OCI-LY7 (cell line): Measurements from ENCODE around the gene UBE2J2. TPM values are rescaled to one million over a fixed set of nuclear protein-coding genes. Genes with fewer than 3 reads are reported as not detected.

Source experiments
- BruUV-seq: library from RNA; stranded (reverse); fragments of 400-500 nt; replicated peaks from 2 replicates; lab custom pipeline; 2021; lab: Mats Ljungman, UMichigan
- CTCF ChIA-PET: fragments of 300-600 bp; sonication (Branson Sonifier 250); formaldehyde crosslinking; loops from one replicate; lab custom pipeline; 2022; ENCODE audit warnings: antibody characterized with exemption; ENCODE audit not compliant: unreplicated experiment; lab: Charles Lee
- POLR2A ChIA-PET: fragments of 300-600 bp; sonication (Branson Sonifier 250); formaldehyde crosslinking; loops from one replicate; lab custom pipeline; 2022; ENCODE audit warnings: antibody characterized with exemption; lab: Charles Lee
- DNase-seq: peaks from one replicate; pipeline ENCODE4 v3.0.0-alpha.2; 2015; ENCODE audit warnings: low spot score
- H2AFZ ChIP-seq: fragments of 200-600 bp; sonication (generic), shearing (Covaris generic); 2 replicates; pipeline ENCODE4 v1.6.1; 2014; ENCODE audit warnings: mild to moderate bottlenecking, antibody characterized with exemption, low read length, moderate library complexity
- H3K27ac ChIP-seq: fragments of 200-600 bp; sonication (generic); 2 replicates; pipeline ENCODE4 v1.5.1; 2014; ENCODE audit warnings: mixed run types, low read depth, mild to moderate bottlenecking, moderate library complexity, low read length, inconsistent platforms; ENCODE audit not compliant: poor library complexity, severe bottlenecking
- H3K36me3 ChIP-seq: fragments of 200-600 bp; sonication (generic); 2 replicates; pipeline ENCODE4 v1.6.1; 2014; ENCODE audit warnings: mild to moderate bottlenecking, antibody characterized with exemption, low read length, moderate library complexity, mixed read lengths; ENCODE audit not compliant: insufficient read depth
- H3K4me1 ChIP-seq: fragments of 200-600 bp; sonication (generic); 2 replicates; pipeline ENCODE4 v1.5.1; 2014; ENCODE audit warnings: mild to moderate bottlenecking, low read length; ENCODE audit not compliant: insufficient read depth, poor library complexity, severe bottlenecking
- H3K4me2 ChIP-seq: fragments of 200-600 bp; sonication (generic); 2 replicates; pipeline ENCODE4 v1.6.1; 2014; ENCODE audit warnings: mild to moderate bottlenecking, low read length
- H3K4me3 ChIP-seq: fragments of 200-600 bp; sonication (generic); 2 replicates; pipeline ENCODE4 v1.5.1; 2014; ENCODE audit warnings: mild to moderate bottlenecking, low read depth, low read length; ENCODE audit not compliant: poor library complexity, severe bottlenecking
- H3K79me2 ChIP-seq: fragments of 200-600 bp; sonication (generic); 2 replicates; pipeline ENCODE4 v1.6.1; 2016; ENCODE audit warnings: low read depth, mild to moderate bottlenecking, low read length, moderate library complexity, mixed read lengths; ENCODE audit not compliant: insufficient read depth
- H3K9me2 ChIP-seq: fragments of 200-600 bp; sonication (generic); 2 replicates; pipeline ENCODE4 v1.6.1; 2016; ENCODE audit warnings: mild to moderate bottlenecking, low read length, mixed read lengths; ENCODE audit not compliant: insufficient read depth
- H3K9me3 ChIP-seq: fragments of 200-600 bp; sonication (generic); 2 replicates; pipeline ENCODE4 v1.6.1; 2014; ENCODE audit warnings: mild to moderate bottlenecking, mixed run types, low read length, mixed read lengths
- H4K20me1 ChIP-seq: fragments of 200-600 bp; sonication (generic); 2 replicates; pipeline ENCODE4 v1.6.1; 2014; ENCODE audit warnings: mild to moderate bottlenecking, antibody characterized with exemption, low read length, moderate library complexity, mixed read lengths; ENCODE audit not compliant: insufficient read depth
- EZH2phosphoT487 ChIP-seq: fragments of 200-600 bp; sonication (generic); IDR thresholded peaks from 2 replicates; pipeline ENCODE4 v1.6.1; 2018; ENCODE audit warnings: low read depth, borderline replicate concordance, mild to moderate bottlenecking, mixed run types, antibody characterized with exemption, low read length, moderate library complexity, mixed read lengths
- intact Hi-C: fragments of 100-400 bp; cut with micrococcal nuclease; formaldehyde crosslinking; loops from one replicate; pipeline ENCODE4 v1.10.0; 2022; ENCODE audit not compliant: unreplicated experiment
- total RNA-seq, 2 experiments: library from RNA; depleted of rRNA in 1 of 2; stranded (reverse); fragments of >200 nt in 1 of 2; shearing (Covaris generic) in 1 of 2; gene quantifications; 2 replicates each; pipeline ENCODE4 v1.2.3, GENCODE V29; 2014 to 2022
- TF ChIP-seq, protein P1 (sequence below): fragments of 200-600 bp; sonication (generic); conservative IDR thresholded peaks from 2 replicates; pipeline ENCODE4 v1.5.1; 2014; ENCODE audit warnings: mild to moderate bottlenecking, antibody characterized with exemption, low read length, moderate library complexity, mixed read lengths

UBE2J2 gene
- total RNA-seq, 2 experiments from 2014 or later, result 69.2 to 88.7 TPM

DNA sequence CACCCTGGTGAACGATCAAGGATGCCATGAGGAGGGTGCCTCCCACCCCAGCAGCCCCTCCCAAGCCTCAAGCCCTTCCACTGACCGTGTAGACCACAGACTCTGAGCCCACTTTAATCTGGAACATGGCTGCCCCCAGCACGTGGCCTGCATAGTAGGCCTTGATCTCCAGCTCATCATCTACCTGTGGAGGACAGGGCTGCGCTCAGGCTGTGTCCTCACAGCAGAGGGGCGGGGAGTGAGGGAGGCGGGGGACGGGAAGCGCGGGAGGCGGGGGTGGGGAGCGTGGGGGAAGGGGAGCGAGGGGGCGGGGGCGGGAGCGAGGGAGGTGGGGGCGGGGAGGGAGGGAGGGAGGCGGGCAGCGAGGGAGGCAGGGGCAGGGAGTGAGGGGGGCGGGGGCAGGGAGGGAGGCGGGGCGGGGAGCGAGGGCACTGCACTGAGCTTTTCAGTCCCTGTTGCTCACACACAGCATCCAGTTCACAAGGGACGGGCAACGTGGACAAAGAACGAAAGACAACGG, 41.8 kb upstream of the UBE2J2 start:
- Histone ChIP-seq H3K9me3 (no peaks in the 10 kb centered on the region), H3K9me2 (no peaks in the 10 kb centered on the region), H3K4me3 (no peak overlapping the region), H4K20me1 (no peaks in the 10 kb centered on the region; the same call in 1 of the 2 replicates), H3K79me2 (peaks cover 3% of the 10 kb centered on the region; the same call in 1 of the 2 replicates), H3K4me1 (no peaks in the 10 kb centered on the region), H2AFZ (no peak overlapping the region), H3K36me3 (peaks cover 92% of the 10 kb centered on the region), H3K4me2 (no peak overlapping the region), H3K27ac (no peak overlapping the region)
- POLR2A ChIA-PET, result no interaction called here
- intact Hi-C loops, result no loop called here
- BruUV-seq, result no TSS peak
- CTCF ChIA-PET, result no interaction called here
- DNase-seq, result no peak
- no peak for TF ChIP-seq EZH2phosphoT487
- TF ChIP-seq, protein P1, sequence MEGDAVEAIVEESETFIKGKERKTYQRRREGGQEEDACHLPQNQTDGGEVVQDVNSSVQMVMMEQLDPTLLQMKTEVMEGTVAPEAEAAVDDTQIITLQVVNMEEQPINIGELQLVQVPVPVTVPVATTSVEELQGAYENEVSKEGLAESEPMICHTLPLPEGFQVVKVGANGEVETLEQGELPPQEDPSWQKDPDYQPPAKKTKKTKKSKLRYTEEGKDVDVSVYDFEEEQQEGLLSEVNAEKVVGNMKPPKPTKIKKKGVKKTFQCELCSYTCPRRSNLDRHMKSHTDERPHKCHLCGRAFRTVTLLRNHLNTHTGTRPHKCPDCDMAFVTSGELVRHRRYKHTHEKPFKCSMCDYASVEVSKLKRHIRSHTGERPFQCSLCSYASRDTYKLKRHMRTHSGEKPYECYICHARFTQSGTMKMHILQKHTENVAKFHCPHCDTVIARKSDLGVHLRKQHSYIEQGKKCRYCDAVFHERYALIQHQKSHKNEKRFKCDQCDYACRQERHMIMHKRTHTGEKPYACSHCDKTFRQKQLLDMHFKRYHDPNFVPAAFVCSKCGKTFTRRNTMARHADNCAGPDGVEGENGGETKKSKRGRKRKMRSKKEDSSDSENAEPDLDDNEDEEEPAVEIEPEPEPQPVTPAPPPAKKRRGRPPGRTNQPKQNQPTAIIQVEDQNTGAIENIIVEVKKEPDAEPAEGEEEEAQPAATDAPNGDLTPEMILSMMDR, result no peak

DNA sequence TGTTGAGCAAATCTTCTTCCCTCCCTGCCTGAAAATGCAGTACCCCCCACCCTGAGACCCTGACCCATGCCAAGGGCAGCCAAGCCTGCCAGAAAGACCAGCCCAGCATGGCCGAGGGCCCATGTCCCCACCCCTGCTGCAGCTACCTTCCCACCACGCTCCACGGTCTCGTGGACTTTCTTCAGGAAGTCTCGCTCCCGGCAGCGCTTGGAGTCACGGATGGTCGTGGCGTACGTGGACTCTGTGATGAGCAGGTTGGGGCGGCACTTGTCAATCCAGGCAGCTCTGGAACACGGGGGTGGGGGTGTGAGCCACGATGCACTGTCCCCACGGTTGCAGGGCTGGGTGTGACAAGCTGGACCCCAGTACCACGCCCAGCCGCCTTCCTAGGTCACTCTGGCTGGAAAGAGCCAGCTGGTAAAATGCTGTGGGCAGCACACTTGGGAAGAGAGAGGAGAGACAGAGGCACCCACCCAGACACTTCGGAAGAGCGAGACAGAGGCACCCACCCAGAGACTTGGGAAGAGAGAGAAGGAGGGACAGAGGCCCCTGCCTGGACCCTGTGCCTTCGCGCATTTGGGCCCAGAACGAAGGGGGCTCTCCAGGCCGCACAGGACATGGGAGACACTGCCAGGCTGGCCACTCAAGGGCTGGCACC, 41.2 kb upstream of the UBE2J2 start:
- intact Hi-C loops, result no loop called here
- H3K36me3 ChIP-seq, result peaks cover 92% of the 10 kb centered on the region
- H3K9me2 ChIP-seq, result no peaks in the 10 kb centered on the region
- no peak overlapping the region for H3K4me3 ChIP-seq
- H2AFZ ChIP-seq, result no peak overlapping the region
- peaks cover 4% of the 10 kb centered on the region; the same call in 1 of the 2 replicates for H4K20me1 ChIP-seq
- no peak for DNase-seq
- H3K79me2 ChIP-seq, result no peaks in the 10 kb centered on the region
- H3K27ac ChIP-seq, result no peak overlapping the region
- H3K4me1 ChIP-seq, result peaks cover 5% of the 10 kb centered on the region
- no peak overlapping the region for H3K4me2 ChIP-seq
- no peaks in the 10 kb centered on the region for H3K9me3 ChIP-seq
- BruUV-seq, result no TSS peak
- ChIA-PET POLR2A (no interaction called here), CTCF (no interaction called here)
- TF ChIP-seq EZH2phosphoT487, result no peak
- TF ChIP-seq, protein P1, result no peak

DNA sequence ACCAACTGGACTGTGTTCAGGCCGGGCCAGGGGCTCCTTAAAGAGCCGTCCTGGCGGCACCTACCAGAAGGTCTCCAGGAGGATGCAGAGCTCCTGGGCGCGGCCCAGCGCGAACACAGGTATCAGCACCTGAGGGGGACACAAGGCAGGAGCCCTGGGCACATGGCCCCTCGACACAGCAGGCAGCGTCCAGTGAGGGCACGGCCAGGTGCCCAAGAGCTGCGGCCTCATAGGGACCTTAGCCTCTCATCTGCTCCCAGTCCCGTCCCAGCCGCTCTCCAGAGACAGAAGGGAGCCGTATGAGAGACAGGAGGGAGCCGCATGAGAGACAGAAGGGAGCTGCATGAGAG, 40.6 kb upstream of the UBE2J2 start:
- Histone ChIP-seq H3K9me2 (no peaks in the 10 kb centered on the region), H2AFZ (no peak overlapping the region)

More for the DNA sequence above, 40.6 kb upstream of the UBE2J2 start:
- intact Hi-C loops, result no loop called here
- Histone ChIP-seq H3K36me3 (peaks cover 91% of the 10 kb centered on the region), H3K4me1 (peaks cover 10% of the 10 kb centered on the region), H3K79me2 (no peaks in the 10 kb centered on the region; the same call in 1 of the 2 replicates), H4K20me1 (peaks cover 5% of the 10 kb centered on the region; the same call in 1 of the 2 replicates), H3K27ac (no peak overlapping the region), H3K4me3 (no peak overlapping the region), H3K4me2 (no peak overlapping the region), H3K9me3 (no peaks in the 10 kb centered on the region)
- CTCF ChIA-PET, result no interaction called here
- no peak for DNase-seq
- BruUV-seq, result no TSS peak
- TF ChIP-seq EZH2phosphoT487, result no peak
- POLR2A ChIA-PET, result no interaction called here
